Activated CD8-positive, alpha-beta memory T cell treated with anti-CD3 and anti-CD28 coated beads, Interleukin-2, amount 50 U/mL, for 1 hour (primary cell): ENCODE measurements around the gene RNF166.

Experiments
- DNase-seq: peaks from one replicate; pipeline ENCODE4 v3.0.0-alpha.2; 2020; ENCODE audit errors: extremely low read depth

RNF166 gene

DNA sequence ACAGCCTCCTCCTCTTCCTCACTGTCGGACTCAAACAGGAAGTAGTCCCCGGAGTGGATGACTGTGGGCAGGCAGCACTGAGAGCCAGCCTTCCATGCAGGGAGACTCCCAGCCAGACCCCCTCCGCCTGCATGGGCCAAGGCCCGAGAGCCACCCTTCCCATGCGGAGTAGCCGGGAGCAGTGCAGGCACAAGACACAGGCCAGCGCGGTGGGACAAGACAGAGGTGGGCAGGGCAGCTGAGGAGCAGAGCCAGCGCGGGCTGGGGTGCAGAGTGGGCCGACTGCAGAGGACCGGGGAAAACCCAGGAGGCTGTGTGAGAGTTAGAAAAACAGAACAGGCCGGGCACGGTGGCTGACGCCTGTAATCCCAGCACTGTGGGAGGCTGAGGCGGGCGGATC is 17.7 kb upstream of the RNF166 start:
- no peak for DNase-seq

DNA sequence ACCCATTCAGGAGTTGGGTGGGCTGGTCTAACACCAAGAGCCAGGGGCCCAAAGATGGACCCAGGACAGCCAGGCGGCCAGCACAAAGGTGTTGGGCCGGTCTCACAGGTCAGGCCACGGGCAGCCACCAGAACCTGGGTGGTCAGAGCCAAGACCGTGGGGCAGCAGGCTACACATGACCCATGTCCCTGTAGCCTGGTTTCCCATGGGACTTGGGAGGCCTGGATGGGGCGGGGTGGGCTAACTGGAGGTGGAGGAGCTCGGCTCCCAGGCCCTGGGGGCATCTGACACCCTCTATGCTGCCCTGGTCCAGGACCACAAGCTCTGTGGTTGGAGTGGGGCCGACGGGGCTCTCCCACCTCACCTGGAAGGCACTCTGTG is 17.3 kb upstream of the RNF166 start:
- DNase-seq: no peak

DNA sequence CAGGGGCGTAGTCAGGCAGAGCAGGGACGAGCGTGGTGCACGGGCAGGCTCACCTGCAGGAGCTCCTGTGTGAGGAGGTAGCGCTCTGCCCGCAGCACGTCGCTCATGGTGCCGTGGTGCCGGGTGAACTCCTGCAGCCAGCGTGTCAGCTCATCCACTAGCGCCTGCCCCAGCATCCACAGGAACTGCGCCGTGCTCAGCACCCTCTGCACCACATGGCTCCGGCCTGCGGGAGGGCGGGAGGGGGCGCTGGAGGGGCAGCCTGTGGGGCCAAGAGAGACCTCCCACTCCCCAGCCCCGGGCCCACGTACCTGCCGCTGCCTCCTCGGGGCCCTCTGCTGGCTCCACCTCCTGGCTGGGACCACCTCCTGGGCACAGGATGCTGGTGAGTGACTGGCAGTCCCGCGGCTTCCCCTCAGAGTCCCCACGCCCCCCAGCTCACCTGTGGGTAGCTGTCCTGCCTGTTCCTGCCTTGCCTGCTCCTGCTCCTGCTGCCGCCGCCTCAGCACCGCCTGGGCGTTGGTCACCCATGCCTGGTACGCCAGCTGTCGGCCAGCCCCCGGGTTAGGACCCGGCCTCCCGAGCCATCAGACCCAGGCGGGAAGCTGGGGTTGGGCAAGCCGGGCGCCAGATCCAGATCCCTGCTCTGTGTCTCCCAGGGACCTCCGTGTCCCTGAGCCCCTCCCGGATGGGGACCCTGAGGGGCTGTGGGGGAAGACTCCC is 16.7 kb upstream of the RNF166 start:
- no peak for DNase-seq

DNA sequence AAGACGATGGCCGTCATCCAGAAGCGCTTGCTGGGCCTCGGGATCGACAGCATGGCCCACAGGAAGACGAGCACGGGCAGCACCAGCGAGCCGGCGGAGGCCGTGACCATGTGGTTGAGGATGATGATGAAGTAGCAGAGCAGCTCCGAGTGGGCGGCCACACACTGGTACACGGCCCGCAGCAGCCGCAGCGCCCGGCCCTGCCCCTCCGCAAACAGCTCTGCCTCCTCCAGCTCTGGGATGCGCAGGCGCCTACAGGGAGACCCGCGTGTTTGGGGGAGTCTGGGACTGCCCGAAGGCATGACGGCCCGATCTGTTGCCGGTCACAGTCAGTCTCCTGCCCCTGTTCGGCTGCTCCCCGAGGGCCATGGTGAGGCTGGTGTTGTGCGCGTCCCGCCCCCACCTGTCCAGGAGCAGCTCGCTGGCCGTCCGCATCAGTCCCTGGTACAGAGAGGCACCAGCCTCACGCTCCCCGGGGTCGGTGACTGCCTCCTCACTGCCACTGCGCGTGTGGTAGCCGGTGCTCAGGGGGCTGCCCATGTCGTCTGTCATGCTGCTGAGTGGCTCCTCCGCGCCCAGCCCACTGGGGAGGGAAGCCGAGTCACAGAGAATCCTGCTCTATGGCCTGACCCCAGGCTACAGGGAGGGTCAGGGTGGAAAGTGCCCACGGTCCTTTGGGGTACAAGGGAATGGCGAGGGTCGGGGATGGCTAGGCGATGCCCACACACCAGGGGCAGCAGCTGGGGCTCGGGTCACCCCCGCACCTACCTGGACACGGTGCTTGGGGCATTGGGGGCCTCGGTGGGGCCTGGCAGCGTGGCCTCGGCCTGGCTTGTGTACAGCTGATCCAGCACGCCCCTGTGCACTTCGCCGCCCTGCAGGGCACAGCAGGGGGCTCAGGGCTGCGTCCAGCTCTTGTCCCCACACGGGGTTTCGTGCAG is 15.9 kb upstream of the RNF166 start:
- no peak for DNase-seq

DNA sequence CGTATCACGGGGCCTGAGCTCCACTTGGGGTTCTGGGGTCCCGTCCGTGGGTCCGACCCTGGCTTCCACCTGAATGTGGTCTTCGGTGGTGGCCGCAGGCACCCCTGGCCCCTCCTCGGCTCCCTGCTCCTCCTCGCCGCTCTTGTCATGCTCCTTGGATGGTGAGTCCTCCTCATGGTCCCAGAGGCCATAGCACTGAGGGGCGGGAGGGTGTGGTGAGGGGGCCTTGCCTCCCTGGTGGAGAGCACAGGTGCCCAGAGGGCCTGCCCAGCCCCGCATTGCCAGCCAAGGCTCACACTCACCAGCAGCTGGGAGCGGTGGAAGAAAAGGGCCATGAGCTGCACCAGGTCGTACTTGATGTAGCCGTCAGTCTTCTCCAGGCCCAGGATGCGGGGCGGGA is 15.0 kb upstream of the RNF166 start:
- DNase-seq: no peak

DNA sequence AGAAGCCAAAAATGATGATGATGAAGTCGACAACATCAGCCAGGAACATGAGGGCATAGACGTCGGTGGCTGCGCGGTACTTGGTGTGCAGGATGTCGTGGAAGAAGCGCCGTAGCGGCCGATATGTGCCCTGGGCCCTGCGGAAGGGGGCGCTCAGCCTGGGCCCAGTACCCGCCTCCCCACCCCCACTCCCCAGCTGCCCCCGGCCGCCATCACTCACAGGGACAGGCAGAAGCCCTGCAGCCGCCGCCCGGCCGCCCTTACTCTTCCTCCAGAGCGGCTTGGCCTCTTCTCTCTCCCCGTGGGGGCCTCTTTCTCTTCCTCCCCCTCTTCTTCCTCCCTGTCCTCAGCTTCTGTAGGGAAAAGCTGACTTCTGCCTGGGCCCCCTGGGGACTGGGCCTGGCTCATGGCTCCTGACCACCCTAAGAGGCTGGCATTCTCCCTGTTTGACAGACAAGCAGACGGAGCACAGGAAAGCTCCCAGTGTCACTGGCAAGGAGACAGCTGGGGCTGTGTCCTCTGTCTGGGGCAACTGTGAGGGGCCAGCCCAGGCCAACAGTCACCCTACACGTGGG is 14.3 kb upstream of the RNF166 start:
- DNase-seq: no peak

DNA sequence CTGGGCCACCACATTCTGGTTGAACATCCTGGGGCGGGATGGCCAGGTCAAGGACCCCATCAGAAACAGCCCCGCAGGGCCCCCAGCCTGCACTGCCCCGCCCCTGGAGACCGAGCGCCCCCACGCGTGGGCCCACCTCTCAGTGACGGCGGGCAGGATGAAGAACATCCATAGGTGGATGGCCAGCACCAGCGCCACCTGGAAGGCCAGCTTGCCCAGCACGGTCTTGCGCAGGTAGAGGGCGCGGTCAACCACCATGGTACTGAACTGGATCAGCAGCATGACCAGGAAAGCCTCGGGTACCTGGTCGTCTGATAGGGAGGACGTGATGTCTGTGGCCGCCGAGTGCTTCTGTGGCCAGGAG is 13.7 kb upstream of the RNF166 start:
- DNase-seq: no peak

DNA sequence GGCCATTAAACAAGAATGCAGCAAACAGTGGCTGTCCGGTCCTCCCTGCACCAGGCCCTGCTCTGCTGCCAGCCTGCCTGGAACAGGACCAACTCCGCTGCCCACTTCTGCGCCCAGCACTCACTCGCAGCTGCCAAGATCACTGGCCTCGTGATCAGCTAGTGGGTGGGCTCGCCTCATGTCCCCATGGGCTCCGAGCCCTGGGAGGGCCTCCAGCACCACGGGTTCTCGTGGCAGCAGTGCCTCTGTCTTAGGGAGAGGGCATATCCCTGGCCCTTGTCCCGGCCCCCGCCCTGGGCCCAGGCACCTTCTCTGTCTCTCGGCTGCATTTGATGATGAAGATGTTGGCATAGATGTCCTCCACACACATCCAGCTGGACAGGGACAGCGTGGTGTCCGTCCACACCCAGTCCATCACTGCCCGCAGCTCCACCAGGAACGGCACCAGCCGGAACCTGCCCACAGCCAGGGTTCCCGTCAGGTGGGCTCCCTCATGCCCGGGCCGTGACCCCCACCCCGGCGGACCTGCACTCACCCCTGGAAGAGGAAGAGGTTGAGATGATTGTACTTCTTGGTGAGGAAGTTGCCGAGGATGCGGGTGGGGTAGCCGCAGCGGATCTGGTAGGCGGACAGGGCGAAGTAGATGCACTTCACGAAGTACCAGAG is 13.2 kb upstream of the RNF166 start:
- DNase-seq: no peak

DNA sequence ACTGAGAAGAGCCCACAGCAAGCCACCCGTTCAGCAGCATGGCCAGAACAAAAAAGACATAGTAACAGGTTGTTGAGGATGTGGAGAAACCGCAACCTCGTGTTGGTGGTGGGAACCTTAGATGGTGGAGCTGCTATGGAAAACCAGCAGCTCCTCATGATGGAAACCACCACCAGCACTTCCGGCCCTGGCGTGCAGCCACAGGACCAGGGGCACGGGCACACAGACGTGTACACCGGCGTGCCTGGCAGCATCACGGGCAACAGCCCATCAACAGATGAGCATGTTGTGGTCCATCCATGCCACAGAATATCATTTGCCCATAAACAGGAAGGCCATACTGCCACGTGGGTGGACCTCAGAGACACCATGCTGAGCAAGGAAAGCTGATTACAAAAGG is 12.0 kb upstream of the RNF166 start:
- no peak for DNase-seq

DNA sequence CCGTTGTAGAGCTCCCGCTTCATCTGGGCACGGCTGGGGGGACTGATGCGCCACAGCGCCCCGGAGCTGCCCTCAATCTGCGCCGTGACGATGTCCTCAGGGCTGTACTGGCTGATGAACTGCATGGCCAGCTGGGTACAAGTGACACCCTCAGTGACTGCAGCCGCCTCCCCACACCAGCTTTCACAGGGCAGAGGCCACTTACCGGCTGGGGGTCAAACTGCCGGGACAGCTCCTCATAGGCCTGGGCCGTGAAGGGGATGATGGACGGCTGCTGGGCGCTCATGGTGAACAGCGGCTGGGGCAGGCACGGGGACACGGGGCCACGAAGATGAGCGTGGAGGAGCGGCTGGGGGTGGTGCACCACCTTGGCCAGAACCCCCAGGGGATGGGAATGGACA is 10.4 kb upstream of the RNF166 start:
- no peak for DNase-seq

DNA sequence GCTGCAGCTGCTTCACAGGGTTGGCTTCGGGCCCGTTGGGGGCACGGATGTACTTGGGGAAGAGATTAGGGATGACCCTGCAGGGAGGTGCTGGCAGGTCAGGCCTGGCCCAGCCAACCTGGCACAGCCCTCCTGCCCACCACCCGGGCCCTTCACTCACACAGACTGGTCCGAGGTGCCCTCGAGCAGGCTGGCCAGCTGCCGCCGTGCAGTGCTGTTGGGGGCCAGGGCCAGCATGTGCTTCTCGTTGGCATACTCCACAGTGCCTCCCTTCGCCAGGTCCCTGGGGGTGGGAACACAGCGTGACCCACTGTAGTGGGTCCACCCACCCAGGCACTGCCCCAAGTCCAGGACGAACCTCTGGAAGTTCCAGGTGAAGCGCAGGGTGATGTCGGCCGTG is 10.0 kb upstream of the RNF166 start:
- DNase-seq: no peak

DNA sequence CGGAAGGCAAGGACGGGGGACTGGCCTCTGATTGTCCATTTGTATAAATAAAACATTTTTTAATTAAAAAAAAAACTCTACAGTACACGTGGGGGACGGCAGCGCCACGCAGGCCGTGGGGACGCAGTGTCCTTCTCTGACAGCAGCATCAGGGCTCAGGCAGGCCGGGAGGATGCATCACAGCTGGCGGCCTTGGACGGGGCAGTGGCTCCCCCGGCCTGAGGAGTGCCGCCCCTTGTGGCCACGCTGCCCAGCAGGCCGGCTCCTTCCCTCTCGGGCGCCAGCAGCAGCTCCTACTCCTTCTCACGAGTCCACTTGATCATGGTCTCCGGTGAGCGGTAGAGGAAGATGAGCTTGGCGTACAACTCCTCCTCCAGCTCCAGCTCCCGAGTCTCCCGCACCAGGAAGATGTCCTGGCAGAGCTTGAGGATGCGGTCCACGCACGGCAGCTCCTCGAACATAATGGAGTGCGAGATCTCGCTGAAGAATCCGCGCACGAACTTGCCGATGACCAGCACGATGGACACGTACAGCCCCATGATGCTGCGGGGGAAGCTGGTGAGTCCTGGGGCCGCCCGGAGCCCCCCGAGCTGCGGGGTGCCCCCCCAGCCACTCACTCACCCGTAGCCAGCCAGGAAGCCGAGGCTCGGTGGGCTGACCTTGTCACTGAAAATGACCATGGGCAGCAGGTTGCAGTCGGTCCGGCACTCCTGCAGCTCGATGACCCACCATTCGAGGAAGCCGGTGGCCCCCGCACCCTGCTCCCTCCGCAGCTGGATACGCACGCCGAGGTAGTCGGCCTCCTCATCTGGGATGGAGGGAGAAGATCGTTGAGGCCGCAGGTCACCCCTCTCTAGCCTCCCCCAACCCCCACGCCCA is 9.3 kb upstream of the RNF166 start:
- DNase-seq: no peak

DNA sequence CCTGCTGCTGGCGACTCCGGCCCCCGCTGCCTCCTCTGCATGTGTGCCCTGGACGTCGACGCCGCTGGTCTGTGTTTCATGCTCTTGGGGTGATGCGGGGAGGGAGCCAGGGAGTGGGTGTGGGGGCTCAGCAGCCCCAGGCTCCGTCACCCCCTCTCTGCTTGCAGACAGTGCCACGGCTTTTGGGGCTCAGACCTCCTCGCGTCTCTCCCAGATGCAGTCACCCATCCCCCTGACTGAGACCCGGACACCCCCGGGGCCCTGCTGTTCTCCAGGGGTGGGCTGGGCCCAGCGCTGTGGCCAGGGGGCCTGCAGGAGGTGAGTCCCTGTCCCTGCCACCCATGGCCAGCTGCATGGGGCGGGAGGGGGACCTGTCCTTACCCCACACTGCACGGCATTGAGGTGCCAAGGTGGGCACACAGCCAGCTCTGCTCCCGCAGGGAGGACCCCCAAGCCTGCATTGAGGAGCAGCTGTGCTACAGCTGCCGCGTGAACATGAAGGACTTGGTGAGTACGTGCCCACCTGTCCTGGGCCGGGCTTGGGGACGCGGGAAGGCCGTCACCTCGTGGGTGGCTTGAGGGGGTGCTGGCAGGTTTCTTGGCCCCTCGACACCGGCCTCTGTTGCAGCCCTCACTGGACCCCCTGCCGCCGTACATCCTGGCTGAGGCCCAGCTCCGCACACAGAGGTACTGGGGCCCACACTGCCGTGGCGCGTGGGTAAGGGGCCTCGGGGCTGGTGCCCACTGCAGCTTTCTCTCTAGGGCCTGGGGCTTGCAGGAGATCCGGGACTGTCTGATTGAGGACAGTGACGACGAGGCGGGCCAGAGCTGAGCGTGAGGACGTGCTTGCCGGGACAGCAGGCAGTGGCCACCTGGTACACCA is 8.5 kb upstream of the RNF166 start:
- no peak for DNase-seq

DNA sequence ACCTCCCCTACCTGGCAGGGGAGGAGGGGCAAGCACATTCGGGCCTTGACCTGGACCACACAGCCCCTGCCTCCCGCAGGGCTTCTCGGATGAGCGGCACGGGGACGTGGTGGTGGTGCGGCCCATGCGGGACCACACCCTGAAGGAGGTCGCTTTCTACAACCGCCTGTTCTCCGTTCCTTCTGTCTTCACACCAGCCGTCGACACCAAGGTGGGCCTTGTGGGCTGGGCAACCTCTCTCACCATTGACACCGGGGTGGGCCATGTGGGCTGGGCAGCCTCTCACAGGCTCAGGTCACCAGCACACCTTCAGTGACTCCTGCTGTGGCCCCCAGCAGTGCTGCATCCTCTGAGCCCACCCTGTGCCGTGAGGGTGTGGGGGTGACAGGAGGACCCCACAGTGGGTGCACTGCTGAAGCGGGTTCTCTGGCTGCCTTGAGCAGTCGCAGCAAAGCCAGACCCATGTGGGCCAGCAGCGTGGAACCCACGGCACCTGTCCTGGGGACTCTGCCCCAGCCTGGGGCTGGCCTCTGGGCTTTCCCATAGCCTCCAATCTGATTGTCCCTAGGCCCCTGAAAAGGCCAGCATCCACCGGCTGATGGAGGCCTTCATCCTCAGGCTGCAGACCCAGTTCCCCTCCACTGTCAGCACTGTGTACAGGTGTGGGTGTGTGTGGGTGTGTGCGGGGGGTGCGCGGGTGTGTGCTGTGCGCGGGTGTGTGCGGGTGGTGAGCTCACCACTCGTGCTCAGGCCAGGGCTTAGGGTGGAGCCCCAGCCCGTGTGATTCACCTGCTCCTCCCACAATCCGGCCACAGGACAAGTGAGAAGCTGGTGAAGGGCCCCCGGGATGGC is 7.6 kb upstream of the RNF166 start:
- no peak for DNase-seq

DNA sequence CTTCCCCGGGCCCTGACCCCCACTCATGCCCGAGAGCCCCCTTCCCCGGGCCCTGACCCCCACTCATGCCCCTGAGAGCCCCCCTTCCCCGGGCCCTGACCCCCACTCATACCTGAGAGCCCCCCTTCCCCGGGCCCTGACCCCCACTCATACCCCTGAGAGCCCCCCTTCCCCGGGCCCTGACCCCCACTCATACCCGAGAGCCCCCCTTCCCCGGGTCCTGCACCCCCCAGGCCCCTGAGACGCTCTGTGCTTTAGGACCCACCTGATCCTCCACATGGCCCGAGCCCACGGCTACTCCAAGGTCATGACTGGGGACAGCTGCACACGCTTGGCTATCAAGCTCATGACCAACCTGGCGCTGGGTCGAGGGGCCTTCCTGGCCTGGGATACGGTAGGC is 6.8 kb upstream of the RNF166 start:
- no peak for DNase-seq

DNA sequence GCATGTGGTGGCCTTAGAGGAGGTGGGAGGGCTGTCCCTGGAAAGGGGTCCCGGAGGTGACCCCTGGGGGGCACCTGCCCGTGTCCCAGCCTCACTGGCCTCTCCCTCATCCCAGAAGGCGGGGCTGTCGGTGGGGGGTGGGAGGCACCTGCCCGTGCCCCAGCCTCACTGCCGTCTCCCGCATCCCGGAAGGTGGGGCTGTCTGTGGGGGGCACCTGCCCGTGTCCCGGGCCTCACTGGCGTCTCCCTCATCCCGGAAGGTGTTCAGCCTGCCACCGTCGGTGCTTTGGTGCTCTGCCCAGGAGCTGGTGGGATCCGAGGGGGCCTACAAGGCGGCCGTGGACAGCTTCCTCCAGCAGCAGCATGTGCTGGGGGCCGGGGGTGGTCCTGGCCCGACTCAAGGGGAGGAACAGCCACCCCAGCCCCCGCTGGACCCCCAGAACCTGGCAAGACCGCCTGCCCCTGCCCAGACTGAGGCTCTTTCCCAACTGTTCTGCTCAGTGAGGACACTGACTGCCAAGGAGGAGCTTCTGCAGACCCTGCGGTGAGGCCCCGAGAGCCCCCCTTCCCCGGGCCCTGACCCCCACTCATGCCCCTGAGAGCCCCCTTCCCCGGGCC is 6.3 kb upstream of the RNF166 start:
- no peak for DNase-seq

DNA sequence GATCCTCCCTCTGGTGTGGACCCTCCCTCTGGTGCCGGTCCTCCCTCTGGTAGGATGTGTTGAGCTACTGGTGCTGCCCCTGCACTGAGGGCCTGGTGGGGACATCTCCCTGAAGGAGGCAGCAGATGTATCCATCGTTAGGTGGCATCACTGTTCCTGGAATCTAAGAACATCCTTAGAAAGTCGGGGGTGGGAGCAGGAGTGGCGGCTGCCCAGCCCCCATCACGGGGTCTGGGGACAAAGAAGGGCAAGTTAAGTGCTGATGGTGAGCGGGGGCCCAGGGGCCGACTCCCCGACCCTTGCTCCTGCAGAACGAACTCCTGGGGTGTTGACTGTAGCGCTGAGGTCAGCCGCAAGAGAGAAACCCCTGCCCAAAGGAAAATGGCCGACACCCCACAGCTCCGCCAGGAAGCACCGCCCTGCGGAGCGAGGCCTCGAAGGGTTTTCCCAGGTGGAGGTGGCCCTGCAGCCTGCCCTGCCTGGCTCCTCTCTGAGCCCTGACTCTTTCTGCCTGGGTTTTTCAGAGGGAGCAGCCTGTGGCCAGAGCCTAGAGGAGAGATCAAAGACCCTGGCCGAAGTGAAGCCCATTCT is 5.6 kb upstream of the RNF166 start:
- DNase-seq: no peak

DNA sequence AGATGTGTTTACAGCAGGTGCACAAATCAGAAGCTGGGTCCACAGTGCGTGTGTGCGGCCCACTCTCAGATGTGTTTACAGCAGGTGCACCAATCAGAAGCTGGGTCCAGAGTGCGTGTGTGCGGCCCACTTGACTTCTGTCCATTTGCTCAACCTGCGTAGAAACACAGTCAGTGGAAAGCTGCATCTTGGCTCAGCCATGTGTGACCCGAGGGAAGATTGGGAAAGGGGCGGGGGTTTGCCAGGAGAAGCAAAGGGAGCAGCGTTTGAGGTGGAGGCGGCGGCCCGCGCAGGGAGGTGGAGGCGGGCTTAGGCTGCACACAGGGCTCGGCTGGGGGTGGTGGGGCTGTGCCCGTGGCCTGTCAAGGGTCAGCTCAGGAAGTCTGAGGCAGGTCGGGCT is 4.3 kb upstream of the RNF166 start:
- no peak for DNase-seq
